Lung (tissue), 12 donors: ENCODE results near the gene DNAH5. TPM values are rescaled to one million over a fixed set of nuclear protein-coding genes. Genes with fewer than 3 reads are reported as not detected.
"Not testable (repeated sequence)": the region's sequence is repeated elsewhere in the genome, so short reads cannot be mapped to it uniquely, and the experiment has no call there.

Experiments used
- ATAC-seq: fragments of 200-7000 bp; cut with Tn5 transposase; one replicate; pipeline ENCODE4 v1.9.1; 2020; ENCODE audit warnings: moderate number of reproducible peaks; ENCODE audit not compliant: insufficient read depth, low FRiP score
- DNase-seq, 3 donors: peaks; one replicate each; pipeline ENCODE4 v3.0.0-alpha.2; 2013 to 2017
- H3K27ac ChIP-seq, 2 donors: one replicate each; pipeline ENCODE4 v1.5.1; 2013; ENCODE audit warnings: mild to moderate bottlenecking in 2 of 2, moderate library complexity in 2 of 2, control low read depth in 1 of 2, inconsistent platforms in 1 of 2, low read depth in 1 of 2, low read length in 1 of 2
- H3K27me3 ChIP-seq, 3 donors: one replicate each; pipeline ENCODE4 v1.5.1; 2013; ENCODE audit warnings: low read length in 2 of 3; ENCODE audit not compliant: control insufficient read depth in 3 of 3, insufficient read depth in 3 of 3
- H3K36me3 ChIP-seq, 4 donors: one replicate each; pipeline ENCODE4 v1.5.1; 2013; ENCODE audit warnings: low read length in 4 of 4, mild to moderate bottlenecking in 1 of 4, moderate library complexity in 1 of 4; ENCODE audit not compliant: control insufficient read depth in 4 of 4, insufficient read depth in 4 of 4
- H3K4me1 ChIP-seq, 5 donors: one replicate each; pipeline ENCODE4 v1.5.1; 2013; ENCODE audit warnings: low read length in 5 of 5, mild to moderate bottlenecking in 2 of 5, moderate library complexity in 1 of 5; ENCODE audit not compliant: control insufficient read depth in 5 of 5, insufficient read depth in 5 of 5
- H3K4me3 ChIP-seq: one replicate; pipeline ENCODE4 v1.5.1; 2013; ENCODE audit warnings: mild to moderate bottlenecking, control low read depth, moderate library complexity
- H3K9ac ChIP-seq, 2 donors: one replicate each; pipeline ENCODE4 v1.5.1; 2013; ENCODE audit warnings: low read length in 2 of 2, control low read depth in 1 of 2; ENCODE audit not compliant: insufficient read depth in 1 of 2
- H3K9me3 ChIP-seq, 4 donors: one replicate each; pipeline ENCODE4 v1.5.1; 2013; ENCODE audit warnings: low read length in 3 of 4, mild to moderate bottlenecking in 1 of 4, moderate library complexity in 1 of 4; ENCODE audit not compliant: control insufficient read depth in 4 of 4, insufficient read depth in 3 of 4
- WGBS, 2 donors: extraction: QIAGEN DNeasy Blood & Tissue Kit; methylation state at CpG; one replicate each; pipeline ENCODE4 v1.1.7; 2013; 5-methylcytosine and 5-hydroxymethylcytosine counted together
- polyA plus RNA-seq, 2 donors: library from polyadenylated mRNA; stranded (reverse); fragments of 200-250 nt; gene quantifications; one replicate each; pipeline ENCODE4 v1.2.1, GENCODE V29; 2013
- total RNA-seq, 2 donors: library from RNA; depleted of rRNA in 1 of 2; stranded (reverse); fragments of >200 nt in 1 of 2; gene quantifications; one replicate each; pipeline ENCODE4 v1.2.1, GENCODE V29; 2014 to 2021
- TF ChIP-seq, protein P1 (sequence below): IDR thresholded peaks from 2 replicates; pipeline ENCODE4 v1.5.1; 2012; ENCODE audit warnings: mild to moderate bottlenecking; ENCODE audit errors: control extremely low read depth, extremely low read depth
- donor health status: control.
- donor health status: control.
- donor health status: Bipolar disorder and iron deficiency.
- donor health status: healthy.
- donor health status: DM: yes; HTN: yes; CAD: no.

The DNAH5 gene
- total and polyA plus RNA-seq, 4 donors = 2.7 to 29.7 (median 16.2) TPM

DNA sequence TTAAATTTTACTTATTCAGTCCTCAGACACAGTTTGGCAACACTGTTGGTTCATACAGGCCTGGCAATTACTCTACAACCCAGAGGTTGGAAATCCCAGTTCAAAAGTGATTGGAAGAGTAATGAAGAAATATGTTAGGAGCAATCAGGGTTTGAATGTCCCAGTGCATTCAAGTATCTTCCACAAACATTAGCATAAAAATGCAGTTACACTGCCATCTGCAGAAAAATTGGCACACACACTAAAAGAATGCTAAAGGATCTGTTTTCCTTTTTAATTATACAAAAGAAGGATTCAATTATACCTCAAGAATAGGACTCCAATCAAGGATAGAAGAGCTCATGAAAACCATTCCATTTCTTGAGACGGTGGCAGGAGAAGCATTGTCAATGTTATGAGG is 130.2 kb downstream of the DNAH5 start:
- Histone ChIP-seq H3K36me3 (no peaks in the 10 kb centered on the region), H3K27ac (no peak overlapping the region), H3K27me3 (no peaks in the 10 kb centered on the region), H3K9me3 (peaks cover 0 to 2% (median 0%) of the 10 kb centered on the region in 4 donors), H3K4me1 (no peaks in the 10 kb centered on the region), H3K4me3 (no peak overlapping the region), H3K9ac (no peak overlapping the region)
- TF ChIP-seq, protein P1, sequence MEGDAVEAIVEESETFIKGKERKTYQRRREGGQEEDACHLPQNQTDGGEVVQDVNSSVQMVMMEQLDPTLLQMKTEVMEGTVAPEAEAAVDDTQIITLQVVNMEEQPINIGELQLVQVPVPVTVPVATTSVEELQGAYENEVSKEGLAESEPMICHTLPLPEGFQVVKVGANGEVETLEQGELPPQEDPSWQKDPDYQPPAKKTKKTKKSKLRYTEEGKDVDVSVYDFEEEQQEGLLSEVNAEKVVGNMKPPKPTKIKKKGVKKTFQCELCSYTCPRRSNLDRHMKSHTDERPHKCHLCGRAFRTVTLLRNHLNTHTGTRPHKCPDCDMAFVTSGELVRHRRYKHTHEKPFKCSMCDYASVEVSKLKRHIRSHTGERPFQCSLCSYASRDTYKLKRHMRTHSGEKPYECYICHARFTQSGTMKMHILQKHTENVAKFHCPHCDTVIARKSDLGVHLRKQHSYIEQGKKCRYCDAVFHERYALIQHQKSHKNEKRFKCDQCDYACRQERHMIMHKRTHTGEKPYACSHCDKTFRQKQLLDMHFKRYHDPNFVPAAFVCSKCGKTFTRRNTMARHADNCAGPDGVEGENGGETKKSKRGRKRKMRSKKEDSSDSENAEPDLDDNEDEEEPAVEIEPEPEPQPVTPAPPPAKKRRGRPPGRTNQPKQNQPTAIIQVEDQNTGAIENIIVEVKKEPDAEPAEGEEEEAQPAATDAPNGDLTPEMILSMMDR = no peak
- DNase-seq = no peak
- ATAC-seq = no peak
- 86 to 93% methylated on average over 1 of the region's 1 CpG for WGBS, 2 donors

DNA sequence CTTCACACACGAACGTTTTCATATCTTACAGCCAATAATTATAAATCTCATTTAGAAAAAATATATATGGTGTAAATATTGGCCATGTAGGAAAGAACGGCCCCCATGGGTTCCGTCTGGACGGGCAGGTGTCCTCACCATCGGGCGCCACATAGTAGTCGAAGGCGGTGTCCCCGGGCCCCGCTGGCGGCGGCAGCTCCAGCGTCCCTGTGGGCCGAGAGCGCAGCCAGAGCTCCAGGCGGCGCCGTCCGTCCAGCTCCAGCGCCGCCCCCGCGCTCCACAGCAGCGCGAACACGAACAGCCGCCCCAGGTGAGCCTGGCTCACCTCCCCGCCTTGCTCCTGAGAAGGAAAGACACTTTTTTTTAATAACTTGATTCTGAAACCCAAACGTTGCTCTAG is 134.6 kb downstream of the DNAH5 start:
- ATAC-seq (no peak), DNase-seq (no peak)
- TF ChIP-seq, protein P1 = no peak

DNA sequence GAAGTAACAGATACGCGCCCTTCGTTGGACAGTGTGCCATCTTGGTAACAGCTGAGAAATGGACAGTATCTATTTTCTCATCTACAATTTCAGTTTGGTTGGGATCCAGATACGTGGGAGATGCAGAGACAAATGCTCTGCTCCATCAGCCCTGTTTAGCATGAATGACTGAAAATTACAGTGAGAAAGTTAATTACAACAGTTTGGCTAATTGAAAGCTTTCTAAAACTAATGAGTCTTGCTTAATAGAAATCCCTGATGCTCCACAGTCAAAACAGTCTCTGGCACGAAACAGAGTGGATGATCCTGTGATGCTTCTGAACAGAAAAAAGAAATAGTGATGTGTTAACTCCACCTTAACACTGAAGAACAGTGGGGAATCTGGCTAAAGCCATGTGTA is 140.2 kb downstream of the DNAH5 start:
- Histone ChIP-seq H3K9ac (no peak overlapping the region), H3K4me3 (no peak overlapping the region), H3K27ac (no peak overlapping the region), H3K36me3 (no peaks in the 10 kb centered on the region), H3K27me3 (no peaks in the 10 kb centered on the region), H3K9me3 (no peaks in the 10 kb centered on the region), H3K4me1 (no peaks in the 10 kb centered on the region)
- TF ChIP-seq, protein P1 = no peak
- DNase-seq (no peak), ATAC-seq (no peak)
- 85 to 90% methylated on average over 5 of the region's 5 CpGs for WGBS, 2 donors

More for the DNA sequence above, 134.6 kb downstream of the DNAH5 start:
- H3K4me3 ChIP-seq = no peak overlapping the region
- H3K27me3 ChIP-seq = no peaks in the 10 kb centered on the region
- H3K4me1 ChIP-seq = no peaks in the 10 kb centered on the region
- no peak overlapping the region for H3K27ac ChIP-seq
- 59 to 73% methylated on average over 30 of the region's 30 CpGs for WGBS, 2 donors
- peaks cover 0 to 2% (median 0%) of the 10 kb centered on the region in 4 donors for H3K9me3 ChIP-seq
- H3K36me3 ChIP-seq = no peaks in the 10 kb centered on the region
- H3K9ac ChIP-seq = no peak overlapping the region

DNA sequence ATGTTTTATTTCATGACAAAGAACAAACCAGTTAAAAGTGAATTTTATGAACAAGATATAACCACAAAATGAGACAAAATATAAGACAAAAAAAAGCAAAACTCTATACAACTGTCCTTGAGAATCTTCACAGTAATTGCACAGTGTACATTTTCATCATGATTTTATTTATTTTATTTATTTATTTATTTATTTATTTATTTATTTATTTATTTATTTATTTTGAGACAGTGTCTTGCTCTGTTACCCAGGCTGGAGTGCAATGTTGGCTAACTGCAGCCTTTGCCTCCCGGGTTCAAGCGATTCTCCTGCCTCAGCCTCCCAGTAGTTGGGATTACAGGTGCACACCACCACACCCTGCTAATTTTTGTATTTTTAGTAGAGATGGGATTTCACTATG is 145.9 kb downstream of the DNAH5 start:
- not testable (repeated sequence) for H3K4me3 ChIP-seq, H3K4me1 ChIP-seq, H3K9ac ChIP-seq, H3K27ac ChIP-seq, H3K36me3 ChIP-seq, H3K9me3 ChIP-seq, ATAC-seq, H3K27me3 ChIP-seq, DNase-seq
- 93 to 100% methylated on average over 2 of the region's 2 CpGs for WGBS, 2 donors
